Trophoblast cell (in vitro differentiated cells and primary cell): ENCODE measurements around the gene WDR41.
A peak's percentile ranks its signal among the peaks of the same experiment; 100 is the strongest.

ENCODE experiments used
- DNase-seq, 2 donors: peaks; one replicate each; pipeline ENCODE4 v3.0.0-alpha.2; 2016
- H2AFZ ChIP-seq: 2 replicates; pipeline ENCODE4 v1.6.1; 2013; ENCODE audit warnings: low read length, moderate library complexity, mild to moderate bottlenecking; ENCODE audit not compliant: insufficient read depth, poor library complexity
- H2AK5ac ChIP-seq: 2 replicates; pipeline ENCODE4 v1.6.1; 2013; ENCODE audit warnings: mild to moderate bottlenecking, low read length
- H2BK120ac ChIP-seq: 2 replicates; pipeline ENCODE4 v1.6.1; 2013; ENCODE audit warnings: low read length, mild to moderate bottlenecking, moderate library complexity; ENCODE audit not compliant: insufficient read depth, poor library complexity
- H2BK12ac ChIP-seq: 2 replicates; pipeline ENCODE4 v1.6.1; 2013; ENCODE audit warnings: mild to moderate bottlenecking, low read length, moderate library complexity
- H2BK5ac ChIP-seq: 2 replicates; pipeline ENCODE4 v1.6.1; 2013; ENCODE audit warnings: low read length, low read depth, moderate library complexity, mild to moderate bottlenecking; ENCODE audit not compliant: poor library complexity
- H3K14ac ChIP-seq: 2 replicates; pipeline ENCODE4 v1.6.1; 2013; ENCODE audit warnings: mild to moderate bottlenecking, low read length
- H3K18ac ChIP-seq: 2 replicates; pipeline ENCODE4 v1.6.1; 2013; ENCODE audit warnings: mild to moderate bottlenecking, low read length
- H3K23ac ChIP-seq: 2 replicates; pipeline ENCODE4 v1.6.1; 2013; ENCODE audit warnings: low read length
- H3K27ac ChIP-seq: 2 replicates; pipeline ENCODE4 v1.5.1; 2013; ENCODE audit warnings: low read depth, mild to moderate bottlenecking, inconsistent platforms, low read length, moderate library complexity
- H3K27me3 ChIP-seq: 2 replicates; pipeline ENCODE4 v1.6.1; 2013; ENCODE audit warnings: inconsistent platforms, mild to moderate bottlenecking, low read length, moderate library complexity; ENCODE audit not compliant: insufficient read depth
- H3K36me3 ChIP-seq, 2 experiments: 1 replicate in 1 of 2; 2 replicates in 1 of 2; pipeline ENCODE4 v1.6.1; 2013; ENCODE audit warnings: low read length in 2 of 2, mild to moderate bottlenecking in 2 of 2, moderate library complexity in 1 of 2; ENCODE audit not compliant: insufficient read depth in 2 of 2, control insufficient read depth in 1 of 2
- H3K4ac ChIP-seq: 2 replicates; pipeline ENCODE4 v1.6.1; 2013; ENCODE audit warnings: low read depth, mild to moderate bottlenecking, low read length, moderate library complexity
- H3K4me1 ChIP-seq, 2 experiments: 1 replicate in 1 of 2; 2 replicates in 1 of 2; pipeline ENCODE4 v1.6.1; 2013; ENCODE audit warnings: low read length in 2 of 2, mild to moderate bottlenecking in 2 of 2, moderate library complexity in 1 of 2; ENCODE audit not compliant: insufficient read depth in 2 of 2, control insufficient read depth in 1 of 2
- H3K4me2 ChIP-seq: 2 replicates; pipeline ENCODE4 v1.6.1; 2013; ENCODE audit warnings: inconsistent platforms, mild to moderate bottlenecking, low read length, moderate library complexity
- H3K4me3 ChIP-seq: 2 replicates; pipeline ENCODE4 v1.5.1; 2013; ENCODE audit warnings: mild to moderate bottlenecking, low read depth, low read length, inconsistent platforms
- H3K79me1 ChIP-seq: one replicate; pipeline ENCODE4 v1.6.1; 2013; ENCODE audit warnings: low read length
- H3K79me2 ChIP-seq: 2 replicates; pipeline ENCODE4 v1.6.1; 2013; ENCODE audit warnings: low read length, mild to moderate bottlenecking; ENCODE audit not compliant: control insufficient read depth, insufficient read depth, poor library complexity
- H3K9ac ChIP-seq: 2 replicates; pipeline ENCODE4 v1.6.1; 2013; ENCODE audit warnings: mild to moderate bottlenecking, low read length
- H3K9me3 ChIP-seq: 2 replicates; pipeline ENCODE4 v1.6.1; 2013; ENCODE audit warnings: low read depth, mild to moderate bottlenecking, control low read depth, inconsistent platforms, low read length; ENCODE audit not compliant: insufficient read depth
- H4K12ac ChIP-seq: 2 replicates; pipeline ENCODE4 v1.6.1; 2013; ENCODE audit warnings: low read depth, mild to moderate bottlenecking, low read length, moderate library complexity
- H4K8ac ChIP-seq: 2 replicates; pipeline ENCODE4 v1.6.1; 2013; ENCODE audit warnings: low read depth, mild to moderate bottlenecking, low read length, moderate library complexity
- H4K91ac ChIP-seq: one replicate; pipeline ENCODE4 v1.6.1; 2013; ENCODE audit warnings: low read depth, mild to moderate bottlenecking, low read length, moderate library complexity
- WGBS: extraction: QIAGEN DNeasy Blood & Tissue Kit; methylation state at CpG from one replicate; pipeline ENCODE4 v1.1.7; 2013; ENCODE audit warnings: missing lambda C conversion rate; ENCODE audit not compliant: insufficient read length, insufficient coverage; ENCODE audit errors: extremely low coverage; 5-methylcytosine and 5-hydroxymethylcytosine counted together

Gene WDR41

DNA sequence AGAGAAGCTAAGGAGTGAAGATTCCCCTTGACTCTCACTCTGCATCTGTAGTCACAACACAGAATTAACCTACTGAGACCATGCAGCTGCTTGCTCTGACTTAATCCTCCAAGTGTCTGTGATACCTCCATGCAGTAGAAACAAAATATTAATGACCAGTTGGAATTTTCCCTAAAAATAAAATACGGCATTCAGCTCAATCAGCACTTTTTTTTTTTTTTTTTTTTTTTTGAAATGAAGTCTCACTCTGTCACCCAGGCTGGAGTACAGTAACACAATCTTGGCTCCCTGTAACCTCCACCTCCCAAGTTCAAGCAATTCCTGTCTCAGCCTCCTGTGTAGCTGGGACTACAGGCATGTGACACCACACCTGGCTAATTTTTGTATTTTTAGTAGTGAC lies 48.4 kb downstream of the WDR41 start:
- Histone ChIP-seq H2BK12ac (no peak overlapping the region), H3K4ac (no peak overlapping the region), H3K79me2 (no peaks in the 10 kb centered on the region), H2BK120ac (no peak overlapping the region), H3K14ac (no peak overlapping the region), H3K9me3 (no peaks in the 10 kb centered on the region), H3K27ac (no peak overlapping the region), H3K4me1 (no peaks in the 10 kb centered on the region), H3K27me3 (no peaks in the 10 kb centered on the region), H2AFZ (no peak overlapping the region), H2AK5ac (no peak overlapping the region), H3K4me2 (no peak overlapping the region), H3K79me1 (no peaks in the 10 kb centered on the region), H4K8ac (no peak overlapping the region), H4K12ac (no peak overlapping the region), H3K18ac (no peak overlapping the region), H3K36me3 (peaks cover 2 to 6% of the 10 kb centered on the region in 2 experiments), H2BK5ac (no peak overlapping the region), H3K9ac (no peak overlapping the region), H4K91ac (no peak overlapping the region), H3K4me3 (no peak overlapping the region), H3K23ac (no peak overlapping the region)
- no CpG with 5 or more reads among the region's 1 CpG for WGBS
- DNase-seq = no peak

DNA sequence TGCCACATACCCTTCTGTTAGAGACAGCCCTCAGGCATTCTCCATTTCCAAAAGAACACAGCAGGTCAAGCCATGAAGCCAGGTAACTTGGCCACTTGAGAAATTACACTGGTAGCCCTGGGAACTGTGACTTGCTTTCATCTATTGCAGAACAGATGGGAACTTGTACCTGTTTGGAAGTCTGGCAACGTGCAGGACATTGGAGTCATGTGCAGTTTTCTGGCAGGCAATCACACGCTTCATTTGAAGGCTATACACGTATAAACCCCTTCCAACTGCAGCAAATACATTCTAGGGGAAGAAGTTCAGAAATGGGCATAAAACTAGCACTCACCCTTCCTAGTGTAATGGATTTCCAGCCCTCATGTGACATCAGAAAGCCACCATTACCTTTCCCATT lies 54.0 kb downstream of the WDR41 start:
- H2BK12ac ChIP-seq = no peak overlapping the region
- no peaks in the 10 kb centered on the region for H3K27me3 ChIP-seq
- no peaks in the 10 kb centered on the region for H3K4me1 ChIP-seq
- H3K23ac ChIP-seq = no peak overlapping the region
- no peak overlapping the region for H2BK5ac ChIP-seq
- no peak overlapping the region for H2AK5ac ChIP-seq
- no peak overlapping the region for H2AFZ ChIP-seq
- no CpG with 5 or more reads among the region's 3 CpGs for WGBS
- H3K4me2 ChIP-seq = no peak overlapping the region
- H3K79me2 ChIP-seq = no peaks in the 10 kb centered on the region
- no peaks in the 10 kb centered on the region for H3K79me1 ChIP-seq
- no peak overlapping the region for H3K27ac ChIP-seq
- H3K4ac ChIP-seq = no peak overlapping the region
- H3K9ac ChIP-seq = no peak overlapping the region
- H2BK120ac ChIP-seq = no peak overlapping the region
- H4K8ac ChIP-seq = no peak overlapping the region
- H3K14ac ChIP-seq = no peak overlapping the region
- no peak overlapping the region for H4K91ac ChIP-seq
- H3K36me3 ChIP-seq = peaks cover 0 to 2% of the 10 kb centered on the region in 2 experiments
- DNase-seq = no peak
- H3K4me3 ChIP-seq = no peak overlapping the region
- H3K9me3 ChIP-seq = no peaks in the 10 kb centered on the region
- H4K12ac ChIP-seq = no peak overlapping the region
- no peak overlapping the region for H3K18ac ChIP-seq

DNA sequence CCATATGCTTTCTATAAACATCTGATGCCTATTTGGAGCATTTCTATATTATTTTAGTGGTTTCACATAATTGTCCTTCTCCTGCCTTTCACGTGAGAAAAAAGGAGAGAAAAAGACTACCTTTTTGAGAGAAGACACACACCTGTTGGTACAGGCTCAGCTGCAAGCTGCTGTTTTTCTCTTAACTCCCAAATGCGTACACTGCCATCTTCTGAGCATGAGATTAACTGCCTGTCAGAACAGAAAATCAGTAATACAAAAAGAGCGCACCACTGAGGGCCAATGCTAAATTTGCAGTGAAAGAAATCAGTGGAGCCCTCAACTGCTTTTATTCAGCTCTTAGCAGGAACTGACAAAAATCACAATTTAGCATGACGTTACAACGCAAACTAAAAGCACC lies 54.9 kb downstream of the WDR41 start:
- H3K79me2 ChIP-seq = no peaks in the 10 kb centered on the region
- H3K4me2 ChIP-seq = no peak overlapping the region
- H3K79me1 ChIP-seq = no peaks in the 10 kb centered on the region
- H3K9me3 ChIP-seq = no peaks in the 10 kb centered on the region
- H3K27me3 ChIP-seq = no peaks in the 10 kb centered on the region
- H3K23ac ChIP-seq = no peak overlapping the region
- H3K4ac ChIP-seq = no peak overlapping the region
- peak; percentile 12 to 49 for DNase-seq
- no peak overlapping the region for H2BK120ac ChIP-seq
- H3K4me1 ChIP-seq = no peaks in the 10 kb centered on the region
- H3K4me3 ChIP-seq = no peak overlapping the region
- no peak overlapping the region for H2BK12ac ChIP-seq
- no peak overlapping the region for H4K8ac ChIP-seq
- H2AK5ac ChIP-seq = no peak overlapping the region
- no CpG with 5 or more reads among the region's 5 CpGs for WGBS
- no peak overlapping the region for H3K18ac ChIP-seq
- H4K12ac ChIP-seq = no peak overlapping the region
- no peak overlapping the region for H3K27ac ChIP-seq
- no peak overlapping the region for H4K91ac ChIP-seq
- H3K14ac ChIP-seq = no peak overlapping the region
- no peak overlapping the region for H2BK5ac ChIP-seq
- H3K36me3 ChIP-seq = peaks cover 2% of the 10 kb centered on the region in 2 experiments
- H3K9ac ChIP-seq = no peak overlapping the region
- H2AFZ ChIP-seq = no peak overlapping the region

DNA sequence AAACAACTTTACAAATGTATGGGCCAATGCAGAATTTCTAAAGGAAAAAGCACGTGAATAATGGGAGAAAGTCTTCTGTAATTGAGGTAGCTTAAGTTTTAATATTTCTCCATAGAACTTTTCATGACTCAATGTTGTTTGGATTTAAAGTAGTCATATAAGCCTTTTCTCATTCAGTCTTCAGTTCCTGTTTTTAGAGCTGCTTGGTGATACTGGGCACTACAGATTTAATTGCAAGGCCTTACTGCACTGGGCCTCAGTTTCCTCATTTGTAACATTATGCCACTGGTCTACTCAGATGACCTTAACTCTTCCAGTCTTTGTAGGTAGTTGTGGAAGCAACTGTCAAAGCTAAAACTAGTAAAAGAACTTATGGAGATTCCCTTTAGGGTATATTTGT lies 60.4 kb downstream of the WDR41 start:
- WGBS = no CpG with 5 or more reads among the region's 1 CpG

More for the DNA sequence above, 60.4 kb downstream of the WDR41 start:
- H4K12ac ChIP-seq = no peak overlapping the region
- no peak overlapping the region for H2BK12ac ChIP-seq
- H3K4me3 ChIP-seq = no peak overlapping the region
- H3K27me3 ChIP-seq = no peaks in the 10 kb centered on the region
- H3K14ac ChIP-seq = no peak overlapping the region
- no peak overlapping the region for H3K4me2 ChIP-seq
- no peak overlapping the region for H2BK5ac ChIP-seq
- no peaks in the 10 kb centered on the region for H3K79me2 ChIP-seq
- H3K4ac ChIP-seq = no peak overlapping the region
- no peaks in the 10 kb centered on the region for H3K4me1 ChIP-seq
- no peak overlapping the region for H3K27ac ChIP-seq
- no peak overlapping the region for H3K23ac ChIP-seq
- no peak for DNase-seq
- H3K9ac ChIP-seq = no peak overlapping the region
- no peak overlapping the region for H2AK5ac ChIP-seq
- no peaks in the 10 kb centered on the region for H3K9me3 ChIP-seq
- H4K91ac ChIP-seq = no peak overlapping the region
- H3K79me1 ChIP-seq = no peaks in the 10 kb centered on the region
- peaks cover 0 to 2% of the 10 kb centered on the region in 2 experiments for H3K36me3 ChIP-seq
- H2AFZ ChIP-seq = no peak overlapping the region
- no peak overlapping the region for H3K18ac ChIP-seq
- H4K8ac ChIP-seq = no peak overlapping the region
- no peak overlapping the region for H2BK120ac ChIP-seq
